ENCODE measurements around the gene STK32C. TPM values are rescaled to one million over a fixed set of nuclear protein-coding genes. Genes with fewer than 3 reads are reported as not detected.

STK32C gene
- total and polyA plus RNA-seq, 7 donors, result 3.6 to 11.7 (median 6.6) TPM

DNA sequence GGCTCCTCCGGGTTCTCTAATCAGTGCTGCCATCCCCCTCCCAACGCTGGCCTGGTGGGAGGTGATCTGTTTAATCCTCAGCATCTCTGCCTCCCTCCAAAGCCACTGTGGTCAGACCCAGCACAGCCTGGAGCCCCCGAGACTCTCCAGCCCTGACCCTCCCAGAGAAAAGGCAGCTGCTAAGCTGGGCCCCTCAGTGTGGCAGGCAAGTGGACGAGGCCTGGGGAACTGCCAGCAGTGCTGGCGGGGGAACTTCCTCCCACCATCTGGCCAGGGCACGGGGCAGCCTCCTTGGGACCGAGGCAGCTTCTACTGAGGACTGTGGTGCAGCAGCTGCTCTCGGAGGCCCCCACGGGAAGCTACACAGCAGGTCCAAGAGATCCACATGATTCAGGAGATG, 69.9 kb downstream of the STK32C start:
- 40 to 49% (median 43%) methylated on average over 9 of the region's 9 CpGs for WGBS, 3 donors
- peak in 1 of 2 donors; percentile 42 for DNase-seq
- Histone ChIP-seq H3K4me1 (no peaks in the 10 kb centered on the region), H3K36me3 (ENCODE audit: insufficient read depth in 1 of 2, low read depth in 1 of 2) (no peaks in the 10 kb centered on the region), H3K27ac (no peak overlapping the region), H3K4me3 (no peak overlapping the region), H3K9me3 (no peaks in the 10 kb centered on the region), H3K27me3 (ENCODE audit: insufficient read depth in 3 of 3, low read length in 2 of 3) (no peaks in the 10 kb centered on the region)
- no peak for ATAC-seq
- intact Hi-C loops (cut with DNase I), result no loop called here
- TF ChIP-seq, protein P1, sequence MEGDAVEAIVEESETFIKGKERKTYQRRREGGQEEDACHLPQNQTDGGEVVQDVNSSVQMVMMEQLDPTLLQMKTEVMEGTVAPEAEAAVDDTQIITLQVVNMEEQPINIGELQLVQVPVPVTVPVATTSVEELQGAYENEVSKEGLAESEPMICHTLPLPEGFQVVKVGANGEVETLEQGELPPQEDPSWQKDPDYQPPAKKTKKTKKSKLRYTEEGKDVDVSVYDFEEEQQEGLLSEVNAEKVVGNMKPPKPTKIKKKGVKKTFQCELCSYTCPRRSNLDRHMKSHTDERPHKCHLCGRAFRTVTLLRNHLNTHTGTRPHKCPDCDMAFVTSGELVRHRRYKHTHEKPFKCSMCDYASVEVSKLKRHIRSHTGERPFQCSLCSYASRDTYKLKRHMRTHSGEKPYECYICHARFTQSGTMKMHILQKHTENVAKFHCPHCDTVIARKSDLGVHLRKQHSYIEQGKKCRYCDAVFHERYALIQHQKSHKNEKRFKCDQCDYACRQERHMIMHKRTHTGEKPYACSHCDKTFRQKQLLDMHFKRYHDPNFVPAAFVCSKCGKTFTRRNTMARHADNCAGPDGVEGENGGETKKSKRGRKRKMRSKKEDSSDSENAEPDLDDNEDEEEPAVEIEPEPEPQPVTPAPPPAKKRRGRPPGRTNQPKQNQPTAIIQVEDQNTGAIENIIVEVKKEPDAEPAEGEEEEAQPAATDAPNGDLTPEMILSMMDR (IDR thresholded peaks at IDR 0.05), result no peak

DNA sequence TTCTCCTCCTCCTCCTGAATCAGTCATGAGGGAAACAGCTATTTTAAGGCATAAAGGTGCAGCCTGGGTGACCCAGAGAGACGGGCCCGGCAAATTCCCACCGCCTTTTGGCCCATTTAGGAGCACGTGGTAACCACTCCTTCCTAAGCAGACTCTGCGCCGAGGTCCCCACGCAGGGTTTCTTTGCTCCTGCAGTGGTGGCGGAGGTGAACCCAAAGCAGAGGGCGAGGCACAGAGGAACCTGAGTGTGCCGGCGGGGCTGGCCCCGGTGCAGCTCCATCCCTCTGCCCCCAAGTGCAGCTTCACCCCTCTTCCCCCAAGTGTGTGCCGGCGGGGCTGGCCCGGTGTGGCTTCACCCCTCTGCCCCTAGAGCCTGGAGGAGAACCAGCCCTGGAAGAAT, 70.4 kb downstream of the STK32C start:
- DNase-seq (no peak), ATAC-seq (no peak)
- TF ChIP-seq, protein P1 (IDR thresholded peaks at IDR 0.05), result no peak
- Histone ChIP-seq H3K36me3 (ENCODE audit: insufficient read depth in 1 of 2, low read depth in 1 of 2) (no peaks in the 10 kb centered on the region), H3K9me3 (no peaks in the 10 kb centered on the region), H3K27me3 (ENCODE audit: insufficient read depth in 3 of 3, low read length in 2 of 3) (no peaks in the 10 kb centered on the region), H3K27ac (no peak overlapping the region), H3K4me3 (no peak overlapping the region), H3K4me1 (no peaks in the 10 kb centered on the region)
- intact Hi-C loops (cut with DNase I), result no loop called here
- 79 to 86% (median 82%) methylated on average over 15 of the region's 15 CpGs for WGBS, 3 donors

DNA sequence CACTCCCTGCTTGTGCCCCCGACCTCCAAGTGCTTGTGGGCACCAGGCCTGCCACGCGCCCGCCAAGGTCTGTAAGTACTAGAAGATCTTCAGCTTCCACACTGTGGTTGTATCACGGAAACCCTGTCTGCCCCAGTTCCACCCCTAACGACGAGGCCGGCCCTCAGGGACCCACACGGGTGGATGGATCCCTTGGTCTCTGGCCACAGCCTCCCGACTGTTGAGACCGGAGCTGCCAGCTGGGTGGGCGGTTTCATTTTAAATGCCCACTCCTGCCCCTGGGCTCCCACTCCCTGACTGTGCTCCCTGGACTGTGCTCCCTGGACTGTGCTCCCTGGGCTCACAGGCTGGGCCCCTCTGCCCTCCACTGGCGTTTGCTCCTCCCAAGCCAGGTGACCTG, 70.9 kb downstream of the STK32C start:
- H3K36me3 ChIP-seq (ENCODE audit: insufficient read depth in 1 of 2, low read depth in 1 of 2), result no peaks in the 10 kb centered on the region
- no peak for DNase-seq
- H3K27me3 ChIP-seq (ENCODE audit: insufficient read depth in 3 of 3, low read length in 2 of 3), result no peaks in the 10 kb centered on the region
- H3K4me1 ChIP-seq, result no peaks in the 10 kb centered on the region
- TF ChIP-seq, protein P1 (IDR thresholded peaks at IDR 0.05), result no peak
- H3K9me3 ChIP-seq, result no peaks in the 10 kb centered on the region
- H3K27ac ChIP-seq, result no peak overlapping the region
- intact Hi-C loops (cut with DNase I), result no loop called here
- 84 to 87% (median 87%) methylated on average over 12 to 13 of the region's 13 CpGs for WGBS, 3 donors
- no peak for ATAC-seq
- H3K4me3 ChIP-seq, result no peak overlapping the region

DNA sequence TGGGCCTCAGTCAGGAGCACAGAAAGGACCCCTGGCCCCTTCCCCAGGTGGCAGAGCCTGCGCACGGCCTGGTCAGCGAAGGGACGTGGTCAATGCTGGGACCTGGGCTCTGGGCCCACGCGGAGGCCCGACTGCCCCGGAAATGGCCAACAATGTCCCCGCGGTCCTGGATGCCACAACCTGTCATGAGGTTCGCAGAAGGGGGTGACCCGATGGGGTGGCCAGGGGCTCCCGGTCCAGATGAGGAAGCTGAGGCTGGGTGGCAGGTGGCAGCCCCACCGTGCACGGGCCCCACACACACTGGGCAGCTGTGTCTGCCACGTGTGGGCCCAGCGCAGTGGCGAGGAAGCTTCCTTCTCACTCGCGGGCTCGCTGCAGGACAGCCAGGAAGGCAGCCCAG, 71.6 kb downstream of the STK32C start:
- ATAC-seq (no peak), DNase-seq (no peak)
- Histone ChIP-seq H3K4me1 (no peaks in the 10 kb centered on the region), H3K27me3 (ENCODE audit: insufficient read depth in 3 of 3, low read length in 2 of 3) (no peaks in the 10 kb centered on the region), H3K4me3 (no peak overlapping the region), H3K27ac (no peak overlapping the region), H3K9me3 (no peaks in the 10 kb centered on the region), H3K36me3 (ENCODE audit: insufficient read depth in 1 of 2, low read depth in 1 of 2) (no peaks in the 10 kb centered on the region)
- intact Hi-C loops (cut with DNase I), result no loop called here
- WGBS, 3 donors, result 91 to 94% (median 91%) methylated on average over 21 of the region's 21 CpGs
- TF ChIP-seq, protein P1 (IDR thresholded peaks at IDR 0.05), result no peak

DNA sequence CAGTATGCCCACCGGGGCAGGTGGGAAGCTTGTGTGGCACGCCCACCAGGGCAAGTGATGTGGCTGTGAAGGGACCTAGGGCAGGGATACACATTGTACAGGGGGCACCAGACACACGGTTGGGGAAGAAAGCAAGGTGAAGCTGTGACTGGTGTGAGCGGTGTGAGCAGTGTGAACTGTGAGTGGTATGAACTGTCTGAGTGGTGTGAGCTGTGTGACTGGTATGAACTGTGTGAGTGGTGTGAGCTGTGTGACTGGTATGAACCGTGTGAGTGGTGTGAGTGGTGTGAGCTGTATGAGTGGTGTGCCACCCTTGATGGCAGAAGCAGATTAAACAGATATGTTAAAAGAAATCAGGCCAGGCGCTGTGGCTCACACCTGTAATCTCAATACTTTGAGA, 72.9 kb downstream of the STK32C start:
- ATAC-seq (no peak), DNase-seq (no peak)
- no peaks in the 10 kb centered on the region for H3K36me3 ChIP-seq (ENCODE audit: insufficient read depth in 1 of 2, low read depth in 1 of 2)
- H3K27me3 ChIP-seq (ENCODE audit: insufficient read depth in 3 of 3, low read length in 2 of 3), result no peaks in the 10 kb centered on the region
- H3K9me3 ChIP-seq, result no peaks in the 10 kb centered on the region
- intact Hi-C loops (cut with DNase I), result no loop called here
- H3K4me3 ChIP-seq, result no peak overlapping the region
- H3K4me1 ChIP-seq, result no peaks in the 10 kb centered on the region
- 94 to 96% (median 95%) methylated on average over 6 of the region's 6 CpGs for WGBS, 3 donors
- TF ChIP-seq, protein P1 (IDR thresholded peaks at IDR 0.05), result no peak
- H3K27ac ChIP-seq, result no peak overlapping the region
